Osteoblast (primary cell): Measurements from ENCODE around the gene NLRX1. TPM values are rescaled to one million over a fixed set of nuclear protein-coding genes. Genes with fewer than 3 reads are reported as not detected.
A peak's percentile ranks its signal among the peaks of the same experiment; 100 is the strongest.

Experiments used
- DNase-seq: peaks from one replicate; pipeline ENCODE4 v3.0.0; 2011; ENCODE audit warnings: low spot score, mixed read lengths; ENCODE audit not compliant: insufficient read length; ENCODE audit errors: missing footprints
- H2AFZ ChIP-seq: 2 replicates; pipeline ENCODE4 v1.6.0; 2011; ENCODE audit warnings: mild to moderate bottlenecking, low read length
- H3K27ac ChIP-seq: 2 replicates; pipeline ENCODE4 v1.5.1; 2011; ENCODE audit warnings: mild to moderate bottlenecking, low read depth, low read length, moderate library complexity
- H3K27me3 ChIP-seq: 2 replicates; pipeline ENCODE4 v1.6.0; 2012; ENCODE audit warnings: mild to moderate bottlenecking, control low read depth, inconsistent platforms, low read length, moderate library complexity; ENCODE audit not compliant: insufficient read depth
- H3K36me3 ChIP-seq: 2 replicates; pipeline ENCODE4 v1.5.1; 2011; ENCODE audit warnings: mild to moderate bottlenecking, low read length, control low read depth, moderate library complexity; ENCODE audit not compliant: insufficient read depth
- H3K4me1 ChIP-seq: 2 replicates; pipeline ENCODE4 v1.5.1; 2011; ENCODE audit warnings: mild to moderate bottlenecking, low read length, control low read depth, moderate library complexity; ENCODE audit not compliant: insufficient read depth
- H3K4me2 ChIP-seq: 2 replicates; pipeline ENCODE4 v1.6.0; 2011; ENCODE audit warnings: mild to moderate bottlenecking, low read length; ENCODE audit not compliant: insufficient read depth
- H3K4me3 ChIP-seq: fragments of 200-600 bp; sonication (generic); 3 replicates; pipeline ENCODE4 v1.5.1; 2012; ENCODE audit warnings: mild to moderate bottlenecking, low read length, inconsistent platforms; ENCODE audit not compliant: insufficient read depth
- H3K79me2 ChIP-seq: 2 replicates; pipeline ENCODE4 v1.6.0; 2012; ENCODE audit warnings: mild to moderate bottlenecking, low read length, control low read depth, inconsistent platforms; ENCODE audit not compliant: insufficient read depth
- H3K9me3 ChIP-seq: 2 replicates; pipeline ENCODE4 v1.5.1; 2011; ENCODE audit warnings: low read depth, low read length, control low read depth
- H4K20me1 ChIP-seq: 2 replicates; pipeline ENCODE4 v1.6.0; 2012; ENCODE audit warnings: mild to moderate bottlenecking, low read length, control low read depth; ENCODE audit not compliant: insufficient read depth
- total RNA-seq: library from RNA; depleted of rRNA; stranded (reverse); fragments of >200 nt; gene quantifications from 2 replicates; pipeline ENCODE4 v1.2.3, GENCODE V29; 2012
- TF ChIP-seq, protein P1 (sequence below): IDR thresholded peaks from 2 replicates; pipeline ENCODE4 v1.5.1; 2011; ENCODE audit warnings: mild to moderate bottlenecking, low read depth, low read length, moderate library complexity; ENCODE audit errors: extremely low read depth

Gene NLRX1
- total RNA-seq, 1 donor = 29.7 TPM

DNA sequence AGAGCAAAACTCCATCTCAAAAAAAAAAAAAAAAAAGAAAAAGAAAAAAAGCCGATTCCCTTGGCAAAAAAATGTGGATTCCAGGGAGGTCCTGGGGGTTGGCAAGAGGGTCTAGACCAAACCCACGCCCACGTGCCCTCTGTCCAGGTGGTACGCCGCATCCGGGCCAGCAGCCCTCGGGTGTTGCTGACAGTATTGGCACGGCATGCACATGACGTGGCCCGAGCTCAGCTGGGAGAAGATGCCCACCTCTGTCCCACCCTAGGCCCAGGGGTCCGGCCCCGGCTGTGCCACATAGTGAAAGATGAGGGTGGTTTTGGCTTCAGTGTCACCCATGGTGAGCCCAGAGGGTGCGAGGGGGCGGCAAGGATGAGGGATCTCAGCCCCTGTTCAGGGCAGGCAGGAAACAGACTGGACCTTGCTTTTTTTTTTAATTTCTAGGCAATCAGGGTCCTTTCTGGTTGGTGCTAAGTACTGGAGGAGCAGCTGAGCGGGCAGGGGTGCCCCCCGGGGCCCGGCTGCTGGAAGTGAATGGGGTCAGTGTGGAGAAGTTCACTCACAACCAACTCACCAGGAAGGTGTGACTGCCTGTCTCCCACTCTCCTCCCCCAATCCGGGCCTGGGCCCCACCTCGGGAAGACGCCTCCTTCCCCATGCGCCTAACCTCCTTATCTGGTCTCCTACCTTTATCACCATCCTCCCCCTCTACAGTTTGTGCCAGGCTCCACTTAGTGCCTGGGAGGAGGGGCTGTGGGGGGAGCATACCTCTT lies 18.8 kb downstream of the NLRX1 start:
- Histone ChIP-seq H3K9me3 (no peaks in the 10 kb centered on the region), H3K36me3 (no peaks in the 10 kb centered on the region), H3K79me2 (no peaks in the 10 kb centered on the region), H3K4me1 (no peaks in the 10 kb centered on the region), H3K27me3 (peaks cover 17% of the 10 kb centered on the region), H4K20me1 (no peaks in the 10 kb centered on the region), H2AFZ (no peak overlapping the region), H3K4me2 (no peak overlapping the region), H3K27ac (no peak overlapping the region), H3K4me3 (no peak overlapping the region)
- TF ChIP-seq, protein P1, sequence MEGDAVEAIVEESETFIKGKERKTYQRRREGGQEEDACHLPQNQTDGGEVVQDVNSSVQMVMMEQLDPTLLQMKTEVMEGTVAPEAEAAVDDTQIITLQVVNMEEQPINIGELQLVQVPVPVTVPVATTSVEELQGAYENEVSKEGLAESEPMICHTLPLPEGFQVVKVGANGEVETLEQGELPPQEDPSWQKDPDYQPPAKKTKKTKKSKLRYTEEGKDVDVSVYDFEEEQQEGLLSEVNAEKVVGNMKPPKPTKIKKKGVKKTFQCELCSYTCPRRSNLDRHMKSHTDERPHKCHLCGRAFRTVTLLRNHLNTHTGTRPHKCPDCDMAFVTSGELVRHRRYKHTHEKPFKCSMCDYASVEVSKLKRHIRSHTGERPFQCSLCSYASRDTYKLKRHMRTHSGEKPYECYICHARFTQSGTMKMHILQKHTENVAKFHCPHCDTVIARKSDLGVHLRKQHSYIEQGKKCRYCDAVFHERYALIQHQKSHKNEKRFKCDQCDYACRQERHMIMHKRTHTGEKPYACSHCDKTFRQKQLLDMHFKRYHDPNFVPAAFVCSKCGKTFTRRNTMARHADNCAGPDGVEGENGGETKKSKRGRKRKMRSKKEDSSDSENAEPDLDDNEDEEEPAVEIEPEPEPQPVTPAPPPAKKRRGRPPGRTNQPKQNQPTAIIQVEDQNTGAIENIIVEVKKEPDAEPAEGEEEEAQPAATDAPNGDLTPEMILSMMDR = no peak
- peak; percentile 79 for DNase-seq

DNA sequence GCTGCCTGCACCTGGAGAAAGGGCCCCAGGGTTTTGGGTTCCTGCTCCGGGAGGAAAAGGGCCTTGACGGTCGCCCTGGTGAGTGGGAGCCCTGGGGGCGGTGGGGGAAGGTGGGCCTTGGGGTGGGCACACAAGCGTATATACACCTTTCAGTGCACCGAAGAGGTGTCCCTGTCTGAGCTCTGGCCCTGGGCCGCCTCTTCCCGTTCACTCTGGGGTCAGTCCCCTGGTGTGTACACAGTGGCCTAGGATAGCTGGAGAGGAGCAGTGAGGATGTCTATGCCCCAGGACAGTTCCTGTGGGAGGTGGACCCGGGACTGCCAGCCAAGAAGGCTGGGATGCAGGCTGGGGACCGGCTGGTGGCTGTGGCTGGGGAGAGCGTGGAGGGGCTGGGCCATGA lies 19.5 kb downstream of the NLRX1 start:
- Histone ChIP-seq H4K20me1 (no peaks in the 10 kb centered on the region), H3K36me3 (no peaks in the 10 kb centered on the region), H3K9me3 (no peaks in the 10 kb centered on the region), H3K4me2 (no peak overlapping the region), H3K27ac (no peak overlapping the region), H3K79me2 (no peaks in the 10 kb centered on the region), H3K4me1 (no peaks in the 10 kb centered on the region), H3K4me3 (no peak overlapping the region), H3K27me3 (peaks cover 17% of the 10 kb centered on the region), H2AFZ (no peak overlapping the region)
- TF ChIP-seq, protein P1 = no peak
- peak; percentile 68 for DNase-seq

GRCh38 chr11:119188887-119189286 lies 20.4 kb downstream of the NLRX1 start:
- TF ChIP-seq, protein P1 = no peak
- Histone ChIP-seq H3K4me2 (no peak overlapping the region), H3K36me3 (no peaks in the 10 kb centered on the region), H3K9me3 (no peaks in the 10 kb centered on the region), H3K27me3 (peaks cover 17% of the 10 kb centered on the region), H4K20me1 (no peaks in the 10 kb centered on the region), H3K27ac (no peak overlapping the region), H3K4me3 (no peak overlapping the region), H3K79me2 (no peaks in the 10 kb centered on the region), H3K4me1 (no peaks in the 10 kb centered on the region), H2AFZ (no peak overlapping the region)
- DNase-seq = peak; percentile 45

DNA sequence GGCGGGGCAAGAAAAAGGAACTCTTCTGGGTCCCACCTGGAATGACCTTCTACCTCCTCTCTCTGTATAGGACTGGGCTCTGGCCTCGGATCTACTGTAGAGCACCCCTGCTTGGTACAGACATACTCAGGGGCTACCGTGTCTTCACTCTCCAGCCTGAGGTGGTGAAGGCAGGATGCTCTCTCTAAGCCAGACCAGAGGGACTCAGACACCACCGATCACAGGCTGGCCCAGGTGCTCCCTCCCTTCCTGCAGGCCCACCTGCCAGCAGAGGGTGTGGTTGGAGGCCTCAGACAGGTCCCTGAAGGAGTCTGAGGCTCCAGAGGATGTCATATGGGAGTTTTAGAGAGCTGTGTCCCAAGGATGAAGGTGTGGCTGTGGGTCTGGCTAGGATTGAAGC lies 20.9 kb downstream of the NLRX1 start:
- no peak overlapping the region for H2AFZ ChIP-seq
- H3K4me3 ChIP-seq = no peak overlapping the region
- no peak overlapping the region for H3K4me2 ChIP-seq
- no peaks in the 10 kb centered on the region for H3K9me3 ChIP-seq
- TF ChIP-seq, protein P1 = no peak
- H4K20me1 ChIP-seq = no peaks in the 10 kb centered on the region
- peaks cover 17% of the 10 kb centered on the region for H3K27me3 ChIP-seq
- H3K36me3 ChIP-seq = no peaks in the 10 kb centered on the region
- H3K79me2 ChIP-seq = no peaks in the 10 kb centered on the region
- H3K4me1 ChIP-seq = no peaks in the 10 kb centered on the region
- DNase-seq = peak; percentile 51
- H3K27ac ChIP-seq = no peak overlapping the region
